ENCODE results near the gene FAM76B.
"Not testable (repeated sequence)": the region's sequence is repeated elsewhere in the genome, so short reads cannot be mapped to it uniquely, and the experiment has no call there.

Gene FAM76B

GRCh38 chr11:95789506-95790122, at the start of gene FAM76B:
Gene FAM76B (minus strand): TSS chr11:95789782. CDS start chr11:95789478, 304 bp downstream.
- DNase-seq: peak; percentile 94

DNA sequence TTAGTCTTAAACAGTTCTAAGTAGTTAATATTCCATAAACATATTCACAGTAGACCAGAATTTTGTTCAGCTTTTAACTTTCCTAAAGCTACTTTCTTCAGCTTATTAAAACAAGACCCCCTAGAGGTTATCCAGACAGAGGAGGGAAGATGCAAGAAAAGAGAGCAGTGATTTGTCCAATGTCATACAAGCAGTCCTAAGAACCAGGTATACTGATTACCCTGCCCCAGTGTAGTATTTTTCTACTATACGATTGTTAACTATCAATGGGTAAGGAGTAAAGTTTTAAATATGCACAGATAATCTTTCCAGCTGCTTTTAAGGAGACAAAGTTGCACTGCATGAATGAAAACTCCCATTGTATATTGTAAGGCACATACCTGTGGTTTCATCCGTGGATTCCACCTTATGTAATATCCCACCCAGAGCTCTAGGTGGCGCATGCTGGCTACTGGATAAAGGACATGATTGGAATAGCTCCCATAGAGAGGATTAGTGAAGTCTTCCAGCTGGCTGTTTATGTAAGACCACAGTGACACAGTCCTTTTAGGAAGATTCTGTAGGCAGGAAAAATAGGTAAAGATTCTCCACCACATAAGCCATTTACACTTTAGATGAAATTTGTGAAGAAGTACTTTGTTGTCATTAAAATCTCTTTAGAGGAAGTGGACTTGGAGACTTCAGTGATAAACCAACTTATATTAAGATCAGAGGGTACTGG, 46.3 kb upstream of the FAM76B start:
- peak; percentile 79 for DNase-seq

DNA sequence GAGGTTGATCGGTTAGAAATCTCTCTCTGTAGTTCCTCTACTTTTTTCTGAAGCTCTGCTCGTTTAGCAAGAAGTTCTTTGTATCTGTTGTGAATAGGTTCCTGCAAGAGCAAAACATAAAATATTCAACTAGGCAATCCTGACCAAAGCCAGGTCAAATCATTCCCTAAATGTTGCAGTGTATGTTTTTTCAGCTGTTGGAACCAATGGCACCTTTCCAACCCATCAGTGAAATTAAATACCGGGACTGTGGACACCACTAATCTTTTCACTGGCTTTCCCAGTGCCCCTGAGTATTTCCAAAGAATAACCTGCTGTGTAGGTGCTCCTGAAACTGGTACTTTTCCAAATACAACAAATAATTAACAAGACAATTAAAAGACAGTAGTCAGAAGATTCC, 45.8 kb upstream of the FAM76B start:
- DNase-seq: no peak

- no peak for DNase-seq
Measured at GRCh38 chr11:95833378-95833777, 43.8 kb upstream of the FAM76B start.

GRCh38 chr11:95832763-95833162, 43.2 kb upstream of the FAM76B start:
- DNase-seq: no peak

GRCh38 chr11:95831198-95831883, 41.8 kb upstream of the FAM76B start:
- DNase-seq: peak; percentile 18

- DNase-seq: no peak
Measured at GRCh38 chr11:95829580-95830259, 40.1 kb upstream of the FAM76B start.

DNA sequence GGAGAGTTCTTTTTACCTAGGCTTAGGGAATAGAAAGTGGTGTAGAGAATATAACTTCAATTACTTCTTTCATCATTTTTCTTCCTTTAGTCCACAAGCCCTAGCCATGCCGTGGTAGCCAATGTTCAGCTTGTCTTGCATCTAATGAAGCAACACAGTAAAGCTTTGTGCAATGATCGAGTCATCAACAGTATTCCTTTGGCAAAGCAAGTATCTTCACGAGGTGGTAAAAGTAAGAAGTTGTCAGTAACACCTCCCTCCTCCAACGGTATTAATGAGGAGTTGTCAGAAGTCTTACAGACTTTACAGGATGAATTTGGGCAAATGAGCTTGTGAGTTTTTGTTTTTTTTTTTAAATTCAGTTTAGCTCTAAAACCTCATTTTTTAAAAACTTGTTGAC, 38.1 kb upstream of the FAM76B start:
- no peak for DNase-seq

DNA sequence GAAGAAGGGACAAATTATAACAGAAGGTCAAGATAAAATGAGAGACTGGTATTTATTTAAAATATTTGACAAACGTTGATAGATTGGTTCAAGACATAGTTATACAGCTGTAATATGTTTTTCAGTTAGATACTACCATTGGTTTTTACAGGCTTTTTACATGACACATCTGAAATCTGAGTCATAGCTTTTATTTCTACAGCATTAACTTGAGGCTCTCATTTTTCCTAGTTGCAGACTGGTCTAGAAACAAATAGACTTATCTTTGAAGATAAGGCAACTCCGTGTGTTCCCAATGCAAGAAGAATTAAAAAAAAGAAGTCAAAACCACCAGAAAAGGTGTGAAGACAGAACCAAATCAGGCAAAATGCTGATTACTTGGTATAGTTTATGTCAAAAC, 32.1 kb upstream of the FAM76B start:
- no peak for DNase-seq

DNA sequence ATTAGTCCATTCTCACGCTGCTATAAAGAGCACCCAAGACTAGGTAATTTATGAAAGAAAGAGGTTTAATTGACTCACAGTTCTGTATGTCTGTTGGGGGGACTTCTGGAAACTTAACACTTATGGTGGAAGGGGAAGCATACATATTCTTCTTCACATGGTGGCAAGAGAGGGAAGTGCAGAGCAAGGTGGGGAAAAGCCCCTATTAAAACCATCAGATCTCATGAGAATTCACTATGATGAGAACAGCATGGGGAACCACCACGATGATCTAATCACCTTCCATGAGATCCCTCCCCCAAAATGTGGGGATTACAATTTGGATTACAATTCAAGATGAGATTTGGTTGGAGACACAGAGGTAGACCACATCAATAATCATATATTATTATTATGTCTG, 26.5 kb upstream of the FAM76B start:
- no peak for DNase-seq

- DNase-seq: not testable (repeated sequence)
Measured at GRCh38 chr11:95811052-95811451, 21.5 kb upstream of the FAM76B start.

DNA sequence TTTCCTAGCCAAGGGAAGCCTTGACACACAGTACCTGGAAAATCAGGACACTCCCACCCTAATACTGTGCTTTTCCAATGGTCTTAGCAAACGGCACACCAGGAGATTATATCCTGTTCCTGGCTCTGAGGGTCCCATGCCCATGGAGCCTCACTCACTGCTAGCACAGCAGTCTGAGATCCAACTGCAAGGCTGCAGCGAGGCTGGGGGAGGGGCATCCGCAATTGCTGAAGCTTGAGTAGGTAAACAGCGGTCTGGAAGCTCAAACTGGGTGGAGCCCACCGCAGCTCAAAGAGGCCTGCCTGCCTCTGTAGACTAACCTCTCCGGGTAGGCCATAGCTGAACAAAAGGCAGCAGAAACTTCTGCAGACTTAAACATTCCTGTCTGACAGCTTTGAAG, 16.9 kb upstream of the FAM76B start:
- DNase-seq: not testable (repeated sequence)

- no peak for DNase-seq
Measured at GRCh38 chr11:95805869-95806268, 16.3 kb upstream of the FAM76B start.

DNA sequence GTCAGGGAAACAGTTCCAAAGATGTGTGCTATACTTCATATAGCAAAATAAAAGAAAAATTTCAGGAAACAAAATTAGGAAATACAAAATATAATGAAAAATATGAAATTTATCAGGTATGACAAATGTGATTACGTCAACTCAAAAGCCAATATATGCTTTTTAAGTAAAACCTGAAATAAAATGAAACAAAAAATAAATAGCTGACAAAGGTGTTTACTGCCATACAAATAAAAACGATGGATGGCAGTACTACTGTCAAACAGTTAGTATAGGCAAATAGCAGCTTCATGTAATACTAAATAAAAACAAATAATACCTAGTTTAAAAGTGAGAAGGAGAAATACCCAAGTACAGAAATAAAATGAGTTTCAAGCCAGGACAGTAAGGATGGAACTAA, 14.4 kb upstream of the FAM76B start:
- DNase-seq: no peak

- no peak for DNase-seq
Measured at GRCh38 chr11:95802806-95803205, 13.2 kb upstream of the FAM76B start.

DNA sequence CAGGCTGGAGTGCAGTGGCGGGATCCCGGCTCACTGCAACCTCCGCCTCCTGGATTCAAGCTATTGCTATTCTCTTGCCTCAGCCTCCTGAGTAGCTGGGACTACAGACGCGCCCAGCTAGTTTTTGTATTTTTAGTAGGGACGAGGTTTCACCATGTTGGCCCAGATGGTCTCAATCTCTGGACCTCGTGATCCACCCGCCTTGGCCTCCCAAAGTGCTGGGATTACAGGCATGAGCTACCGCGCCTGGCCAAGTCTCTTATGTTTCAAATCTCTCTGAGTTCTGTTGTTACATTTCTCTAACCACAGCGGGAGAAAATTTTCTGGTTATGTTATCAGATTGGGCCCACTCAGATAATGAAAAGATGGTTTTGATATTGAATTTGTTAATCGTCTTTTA, 10.9 kb upstream of the FAM76B start:
- no peak for DNase-seq

DNA sequence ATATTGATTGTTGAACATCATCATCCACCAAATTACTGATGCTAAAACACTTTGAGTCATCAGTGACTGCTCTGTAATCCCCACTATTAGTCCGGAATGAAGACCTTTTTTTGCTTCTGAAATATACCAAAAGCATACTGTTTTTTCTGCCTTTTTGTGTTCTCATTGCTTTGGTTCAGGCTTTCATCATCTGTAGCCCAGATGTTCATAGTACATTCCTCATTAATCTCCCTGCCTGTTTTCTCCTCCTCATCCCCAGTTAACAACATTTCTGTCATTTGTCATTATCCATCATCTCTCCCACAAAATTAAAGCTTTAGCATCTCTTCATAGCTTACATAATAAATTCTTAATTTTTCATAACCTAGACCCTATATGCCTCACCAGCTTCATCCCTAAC, 10.0 kb upstream of the FAM76B start:
- no peak for DNase-seq

DNA sequence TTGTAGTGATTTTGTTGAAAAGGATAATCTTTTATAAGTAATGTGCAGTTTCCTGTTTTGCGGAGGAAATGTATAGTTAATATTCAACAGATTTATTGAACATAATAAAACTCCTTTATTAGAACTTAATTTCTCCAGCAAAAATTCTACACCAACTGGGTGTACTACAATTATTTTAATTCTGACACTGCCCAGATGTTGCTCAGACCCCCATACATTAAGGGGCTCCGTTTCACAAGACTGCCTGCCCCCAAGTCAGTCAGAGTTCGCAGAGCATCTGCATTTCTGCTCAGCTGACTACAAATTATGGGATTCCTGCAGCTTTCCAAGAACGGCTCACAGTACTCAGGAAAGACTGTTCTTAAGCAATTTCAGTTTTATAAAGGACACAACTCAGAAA, 6.9 kb upstream of the FAM76B start:
- no peak for DNase-seq

GRCh38 chr11:95795627-95796295, 6.2 kb upstream of the FAM76B start:
- no peak for DNase-seq

GRCh38 chr11:95794086-95794485, 4.5 kb upstream of the FAM76B start:
- DNase-seq: no peak

- DNase-seq: no peak
Measured at GRCh38 chr11:95793116-95793515, 3.5 kb upstream of the FAM76B start.

DNA sequence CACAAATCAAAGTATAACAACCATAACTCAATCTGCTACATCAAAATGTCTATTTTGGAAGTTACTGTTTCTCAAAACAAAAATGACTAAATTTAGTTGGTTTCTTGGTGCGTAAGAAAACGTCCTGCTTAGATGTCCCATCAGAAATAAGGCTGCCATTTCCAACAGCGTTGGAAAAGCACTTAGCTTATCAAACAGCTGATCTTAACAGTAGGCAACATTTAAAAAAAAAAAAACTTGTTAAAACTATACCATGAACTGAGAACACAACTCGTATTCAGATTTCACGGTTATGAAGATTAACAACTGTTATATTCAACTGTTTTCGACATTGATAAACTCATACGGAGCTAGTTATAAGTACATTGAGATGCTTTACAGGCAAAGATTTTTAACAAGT, 3.1 kb upstream of the FAM76B start:
- no peak for DNase-seq

DNA sequence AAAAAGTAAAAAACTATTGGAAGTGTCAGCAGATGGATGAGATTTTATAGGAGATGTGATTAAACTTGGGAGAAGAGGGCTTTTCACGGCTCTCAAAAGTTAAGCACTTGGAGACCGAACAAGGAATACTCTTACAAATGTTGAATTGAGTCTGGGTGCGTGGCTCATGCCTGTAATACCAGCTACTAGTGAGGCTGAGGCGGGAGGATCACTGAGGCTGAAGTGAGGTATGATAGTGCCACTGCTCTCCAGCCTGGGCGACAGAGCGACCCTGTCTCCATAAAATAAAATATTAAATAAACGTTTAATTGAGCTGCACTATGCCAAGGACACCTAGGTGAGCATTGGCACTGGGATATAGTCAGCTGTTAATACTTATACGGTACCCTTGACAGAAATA, 2.6 kb upstream of the FAM76B start:
- no peak for DNase-seq

All from amniotic stem cell (primary cell).